HG02943 (cell line): ENCODE results near the gene KRT36.

Experiments used
- ATAC-seq: cut with Tn5 transposase; IDR thresholded peaks from one replicate; pipeline ENCODE4 v1.9.1; 2021; ENCODE audit warnings: mild to moderate bottlenecking, low read depth, moderate library complexity; ENCODE audit not compliant: unreplicated experiment

Gene KRT36

GRCh38 chr17:41444640-41445039, 45.1 kb downstream of the KRT36 start:
- ATAC-seq: no peak

DNA sequence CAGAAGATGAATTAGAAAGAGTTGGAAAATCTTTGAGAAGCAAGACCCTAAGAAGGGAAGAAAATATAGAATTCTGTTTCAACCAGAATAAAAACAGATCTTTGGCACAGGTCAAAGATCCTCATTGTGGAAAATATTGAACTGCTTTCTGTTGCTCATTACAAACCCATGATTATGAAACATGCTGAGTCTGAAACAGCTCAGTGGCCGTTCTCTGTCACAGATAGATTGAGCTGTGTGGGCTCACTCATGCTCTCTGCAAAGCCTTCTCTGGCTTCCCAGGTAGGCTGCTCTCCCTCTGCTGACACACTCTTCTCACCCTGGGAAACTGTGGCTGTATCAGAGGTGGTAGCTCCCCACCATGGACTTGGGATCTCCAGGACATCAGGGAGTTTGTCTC, 45.5 kb downstream of the KRT36 start:
- no peak for ATAC-seq

DNA sequence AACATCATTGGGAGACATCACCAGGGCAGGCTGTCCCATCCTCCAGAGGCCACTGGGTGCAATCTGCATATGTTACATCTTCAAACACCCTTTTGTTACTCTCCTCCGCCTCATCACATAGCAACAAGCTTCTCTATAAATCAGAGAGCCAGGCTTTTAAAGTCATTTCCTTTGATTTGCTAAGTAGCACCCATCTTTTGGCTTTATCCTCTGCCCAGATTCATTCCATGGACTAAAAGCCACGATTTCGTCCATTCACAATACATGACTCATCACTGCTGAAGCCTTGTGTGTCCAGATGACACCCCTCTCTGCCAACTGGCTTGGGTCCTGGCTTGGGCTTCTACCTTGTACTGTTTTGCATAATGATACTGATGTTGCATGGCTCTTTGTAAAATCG, 47.0 kb downstream of the KRT36 start:
- no peak for ATAC-seq

- ATAC-seq: no peak
These were observed 49.1 kb downstream of the KRT36 start, which contains the start of gene KRT38 for GRCh38 chr17:41440531-41441033. TSS of gene KRT38 (minus strand) at chr17:41440983. CDS start at chr17:41440921, 62 bp downstream.

DNA sequence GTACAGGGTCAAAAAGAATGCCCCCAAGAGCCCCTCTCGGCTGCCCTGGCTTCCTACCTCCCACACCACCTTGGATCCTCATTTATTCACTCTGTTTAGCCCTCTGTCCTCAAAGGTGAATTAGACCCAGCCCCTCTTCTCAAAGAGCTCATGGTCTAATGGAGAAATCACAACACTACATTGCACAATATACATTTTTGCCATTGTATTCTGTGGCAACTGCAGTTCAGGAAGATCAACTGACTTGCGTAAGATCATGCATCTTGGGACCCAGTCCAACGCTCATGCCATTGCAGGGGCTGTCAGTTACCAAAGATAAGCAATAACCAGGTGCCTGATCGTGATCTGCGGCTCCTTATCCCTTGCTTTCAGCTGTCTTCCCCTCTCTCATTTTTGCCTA, 50.3 kb downstream of the KRT36 start:
- no peak for ATAC-seq

GRCh38 chr17:41437769-41438168, 51.9 kb downstream of the KRT36 start:
- no peak for ATAC-seq

DNA sequence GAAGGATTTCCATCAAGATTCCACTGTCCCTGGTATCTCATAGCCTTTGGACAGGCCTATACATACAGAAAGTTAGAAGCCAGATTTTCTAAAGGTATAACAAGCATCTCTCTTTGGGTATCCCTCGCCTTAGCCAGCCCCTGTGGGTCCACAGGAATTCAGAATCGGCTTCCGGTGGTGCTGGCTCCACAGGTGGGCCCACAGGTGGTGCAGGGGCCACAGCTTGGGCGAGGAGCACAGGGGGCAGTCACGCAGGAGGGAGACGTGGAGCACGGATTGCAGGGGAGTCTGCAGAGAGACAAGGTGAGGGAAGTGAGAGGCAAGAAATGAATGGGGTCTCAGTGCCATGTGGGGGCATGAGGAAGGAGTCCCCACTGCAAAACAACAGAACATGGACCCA, 52.5 kb downstream of the KRT36 start:
- no peak for ATAC-seq
